HG02623 (cell line): ENCODE data around the gene LTBP1.

Source experiments
- ATAC-seq: cut with Tn5 transposase; IDR thresholded peaks from one replicate; pipeline ENCODE4 v1.9.1; 2021; ENCODE audit warnings: moderate library complexity; ENCODE audit not compliant: unreplicated experiment

LTBP1 gene

DNA sequence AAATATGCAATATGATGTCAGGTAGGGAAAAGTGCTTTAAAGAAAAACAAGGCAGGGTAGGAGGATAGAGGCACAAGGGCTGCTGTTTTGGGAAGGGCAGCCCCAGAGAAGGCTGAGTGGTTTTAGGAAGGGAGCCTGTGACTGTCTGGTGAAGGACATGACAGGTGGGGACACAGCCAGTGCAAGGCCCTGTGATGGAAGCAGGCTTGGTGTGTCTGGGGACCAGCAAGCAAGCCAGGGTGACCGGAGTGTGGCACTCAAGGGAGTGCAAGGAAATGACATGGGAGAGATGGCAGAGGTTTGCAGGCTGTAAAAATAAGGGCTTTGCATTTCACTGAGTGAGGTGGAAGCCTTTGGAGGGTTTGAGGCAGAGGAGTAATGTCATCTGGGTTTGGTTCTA lies 62.0 kb downstream of the LTBP1 start:
- ATAC-seq = no peak

DNA sequence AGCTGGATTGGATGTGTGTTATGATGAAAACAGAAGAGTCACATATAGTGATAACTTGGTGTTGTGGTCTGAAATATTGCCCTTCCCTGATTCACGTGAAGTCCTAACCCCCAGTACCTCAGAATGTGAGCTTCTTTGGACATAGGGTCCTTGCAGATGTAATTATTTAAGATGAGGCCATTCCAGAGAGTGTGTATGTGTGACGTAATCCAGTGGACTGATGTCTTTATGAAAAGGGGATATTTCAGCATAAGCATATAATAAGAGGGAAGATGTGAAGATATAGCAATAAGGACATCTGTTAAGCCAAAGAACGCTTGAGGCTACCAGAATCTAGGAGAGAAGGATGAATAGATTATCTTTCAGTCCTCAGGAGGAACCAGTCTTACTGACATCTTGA lies 62.5 kb downstream of the LTBP1 start:
- ATAC-seq = no peak

DNA sequence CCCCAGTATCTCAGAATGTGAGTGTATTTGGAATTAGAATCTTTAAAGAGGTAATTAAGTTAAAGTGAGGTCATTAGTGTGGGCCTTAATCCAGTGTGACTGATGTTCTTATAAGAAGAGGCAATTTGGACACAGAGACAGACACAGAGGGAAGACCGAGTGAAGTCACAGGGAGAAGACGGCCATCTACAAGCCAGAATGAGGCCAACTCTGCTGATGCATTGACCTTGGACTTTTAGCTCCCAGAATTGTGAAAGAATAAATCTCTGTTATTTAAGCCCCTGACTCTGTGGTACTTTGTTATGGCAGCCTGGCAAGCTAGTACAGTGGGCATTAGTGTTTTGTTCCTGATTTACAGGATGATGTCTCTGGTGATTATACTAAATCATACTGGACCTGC lies 64.6 kb downstream of the LTBP1 start:
- no peak for ATAC-seq

GRCh38 chr2:33011941-33012340 lies 65.2 kb downstream of the LTBP1 start:
- ATAC-seq = no peak

- ATAC-seq = no peak
Measured at GRCh38 chr2:33013684-33014110, 66.9 kb downstream of the LTBP1 start.

DNA sequence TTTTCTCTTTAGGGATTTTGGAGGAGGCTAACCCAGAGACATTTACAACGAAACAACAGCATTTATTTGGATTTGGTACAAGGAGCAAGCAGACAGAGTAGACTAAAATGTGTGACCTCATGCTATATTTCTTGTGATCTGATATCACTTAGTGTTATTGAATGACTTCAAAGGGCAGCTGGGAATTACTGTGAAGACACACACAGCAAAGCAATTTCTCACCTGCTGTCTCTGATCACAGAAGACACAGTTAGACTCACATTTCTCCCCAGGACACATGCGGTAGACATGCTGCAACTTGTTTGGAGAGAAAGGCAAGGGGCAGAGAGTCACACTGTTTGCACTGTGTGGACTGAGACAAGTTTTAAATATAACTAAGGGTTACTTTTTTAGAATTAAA lies 67.5 kb downstream of the LTBP1 start:
- ATAC-seq = no peak

DNA sequence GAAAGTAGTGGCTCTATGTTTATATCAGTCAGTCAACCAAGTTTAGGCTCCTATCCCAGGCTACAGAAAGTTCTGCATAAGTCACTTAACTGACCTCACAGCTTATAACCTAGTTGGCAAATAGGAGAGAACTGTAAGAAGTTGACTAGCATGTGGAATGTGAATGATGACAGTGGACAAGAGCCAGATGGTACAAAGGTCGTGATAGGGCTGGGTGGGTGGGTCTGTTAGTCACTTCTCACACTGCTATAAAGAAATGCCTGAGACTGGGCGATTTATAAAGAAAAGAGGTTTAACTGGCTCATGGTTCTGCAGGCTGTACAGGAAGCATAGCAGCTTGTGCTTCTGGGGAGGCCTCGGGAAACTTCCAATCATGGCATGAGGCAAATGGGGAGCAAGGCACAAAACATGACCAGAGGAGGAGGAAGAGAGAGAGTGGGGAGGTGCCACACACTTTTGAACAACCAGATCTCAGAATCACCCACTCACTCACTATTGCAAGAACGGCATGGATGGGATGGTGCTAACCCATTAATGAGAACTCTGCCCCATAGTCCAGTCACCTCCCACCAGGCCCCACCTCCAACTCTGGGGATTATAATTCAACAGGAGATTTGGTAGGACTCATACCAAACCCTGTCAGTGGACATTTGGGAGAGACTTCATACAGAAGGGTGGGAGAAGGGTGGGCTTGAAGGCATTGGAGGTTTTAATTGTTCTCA lies 68.8 kb downstream of the LTBP1 start:
- ATAC-seq = no peak

DNA sequence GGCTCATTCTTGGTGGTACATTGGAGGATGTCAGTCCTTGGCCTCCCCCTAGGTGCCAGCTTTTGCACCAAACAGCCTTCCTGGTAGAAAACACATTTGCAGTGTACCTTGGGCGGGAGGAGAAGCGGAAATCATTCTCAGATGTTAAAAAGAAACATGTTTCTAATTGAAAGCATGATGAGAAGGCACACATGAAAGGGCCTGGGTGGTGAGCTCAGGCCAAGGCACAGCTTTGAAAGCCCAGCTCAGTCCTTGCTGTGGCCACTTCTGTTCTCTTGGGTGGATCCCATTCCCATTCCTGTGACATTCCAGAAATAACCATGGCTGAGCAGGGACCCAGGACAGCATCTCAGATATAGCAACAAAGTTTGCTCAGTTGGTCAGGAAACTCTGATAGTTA lies 71.5 kb downstream of the LTBP1 start:
- no peak for ATAC-seq

- ATAC-seq = no peak
Measured at GRCh38 chr2:33019796-33020195, 73.0 kb downstream of the LTBP1 start.

DNA sequence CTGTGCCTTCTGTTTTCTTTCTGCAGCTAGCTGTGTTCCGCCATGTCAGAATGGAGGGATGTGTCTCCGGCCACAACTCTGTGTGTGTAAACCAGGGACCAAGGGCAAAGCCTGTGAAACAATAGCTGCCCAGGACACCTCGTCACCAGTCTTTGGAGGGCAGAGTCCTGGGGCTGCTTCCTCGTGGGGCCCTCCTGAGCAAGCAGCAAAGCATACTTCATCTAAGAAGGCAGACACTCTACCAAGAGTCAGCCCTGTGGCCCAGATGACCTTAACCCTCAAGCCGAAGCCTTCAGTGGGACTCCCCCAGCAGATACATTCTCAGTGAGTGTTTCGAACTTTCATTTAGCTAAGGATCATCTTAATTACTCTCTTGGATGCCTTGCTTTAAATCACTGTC lies 74.1 kb downstream of the LTBP1 start:
- no peak for ATAC-seq

DNA sequence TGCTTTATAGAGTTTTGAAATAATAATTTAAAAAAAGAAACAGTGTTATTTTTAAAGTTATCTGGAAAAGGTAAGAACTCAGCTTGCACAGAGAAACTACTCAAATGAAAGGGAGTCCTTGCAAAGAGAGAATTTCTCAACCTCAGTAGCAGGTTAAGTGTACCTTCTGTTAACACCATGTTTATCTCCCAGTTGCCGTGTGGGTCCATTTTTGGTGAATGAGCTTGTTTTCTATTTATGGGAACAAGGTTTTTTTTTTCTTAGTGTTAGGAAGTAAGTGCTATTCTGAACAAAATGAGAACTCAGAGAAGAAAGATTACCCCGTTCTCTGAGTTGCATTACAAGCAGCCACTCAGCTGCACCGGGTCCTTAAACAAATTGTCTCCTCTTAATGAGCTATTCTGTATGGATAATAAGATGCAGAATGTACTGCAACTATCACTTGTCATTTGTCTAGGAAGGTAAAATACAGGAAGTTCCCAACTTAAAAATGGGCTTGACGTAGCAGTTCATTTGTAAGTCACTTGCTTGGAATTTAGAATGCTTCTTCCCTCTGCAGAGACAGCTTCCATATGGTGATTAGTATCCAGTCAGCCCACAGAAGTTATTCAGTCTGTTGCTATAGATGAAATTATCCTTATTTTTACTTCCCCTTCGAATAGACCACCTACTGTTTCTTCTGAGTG lies 74.9 kb downstream of the LTBP1 start:
- no peak for ATAC-seq

DNA sequence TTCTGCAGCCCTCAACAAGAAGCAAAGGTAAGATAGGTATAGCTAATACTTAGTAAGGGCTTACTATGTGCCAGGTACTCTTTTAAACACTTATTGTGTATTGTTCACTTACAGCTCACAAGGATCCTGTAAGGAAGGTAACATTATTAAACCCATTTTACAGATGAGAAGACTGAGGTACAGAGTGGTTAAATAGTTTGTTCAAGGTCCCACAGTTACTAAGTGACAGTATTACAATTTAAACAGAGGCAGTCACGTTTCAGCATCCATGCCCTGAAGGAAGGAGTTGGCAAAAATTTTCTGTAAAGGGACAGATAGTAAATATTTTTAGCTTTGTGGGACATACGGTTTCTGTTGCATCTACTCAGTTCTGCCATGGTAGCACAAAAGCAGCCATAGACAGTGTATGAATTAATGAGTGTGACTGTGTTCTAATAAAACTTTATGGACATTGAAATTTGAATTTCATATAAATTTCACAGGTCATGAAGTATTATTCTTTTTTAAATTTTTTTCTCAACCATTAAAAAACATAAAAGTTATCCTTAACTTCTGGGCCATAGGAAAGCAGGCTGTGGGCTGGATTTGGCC lies 75.7 kb downstream of the LTBP1 start:
- no peak for ATAC-seq

DNA sequence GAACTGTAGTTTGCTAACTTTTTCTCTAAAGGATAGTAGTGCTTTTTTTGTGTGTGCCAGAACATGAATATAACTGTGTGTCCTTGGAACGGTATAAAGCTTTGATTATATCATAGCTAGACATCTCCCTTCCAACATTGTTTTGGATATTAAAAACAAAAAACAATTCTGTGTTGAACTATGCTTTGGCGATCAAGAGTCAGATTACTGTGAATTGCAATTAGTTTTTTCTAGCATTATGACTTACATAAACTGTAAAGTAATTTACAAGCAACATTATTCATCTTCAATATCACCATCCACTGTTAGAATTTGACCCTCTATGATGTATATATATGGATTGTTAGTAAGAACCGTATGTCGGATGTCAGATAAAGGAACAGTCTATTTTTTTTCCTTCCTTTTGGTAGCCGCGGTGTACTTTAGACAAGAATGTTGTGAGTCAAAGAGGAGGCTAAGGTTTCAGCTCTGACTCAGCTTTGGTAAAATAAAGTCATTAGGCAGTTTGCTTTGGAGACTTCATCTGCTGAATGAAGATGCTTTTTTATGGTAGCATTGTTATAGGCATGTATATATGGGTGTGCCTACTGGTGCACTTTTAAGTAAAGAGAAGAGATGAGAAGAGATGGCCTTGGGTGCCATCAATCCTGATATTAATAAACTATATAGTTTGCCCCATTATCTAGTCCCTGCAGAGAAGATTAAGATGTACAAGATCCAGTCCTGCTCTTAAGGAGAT lies 76.4 kb downstream of the LTBP1 start:
- ATAC-seq = no peak

GRCh38 chr2:33023728-33024500 lies 77.2 kb downstream of the LTBP1 start:
- ATAC-seq = no peak

DNA sequence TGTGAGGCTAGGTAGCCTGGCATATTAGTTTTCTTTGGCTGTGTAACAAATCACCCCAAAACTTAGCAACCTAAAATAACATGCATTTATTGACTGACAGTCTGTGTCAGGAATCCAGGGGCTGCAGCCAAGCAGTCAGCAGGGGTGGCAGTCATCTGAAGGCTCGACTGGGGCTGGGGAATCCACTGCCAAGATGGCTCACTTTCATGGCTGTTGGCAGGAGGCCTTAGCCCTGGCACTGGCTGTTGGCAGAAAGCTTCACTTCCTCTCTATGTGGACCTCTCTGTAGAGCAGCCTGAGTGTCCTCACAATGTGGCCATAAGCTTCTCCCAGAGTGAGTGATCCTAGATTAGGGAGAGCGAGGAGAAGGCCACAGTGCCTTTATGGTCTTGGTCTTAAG lies 78.0 kb downstream of the LTBP1 start:
- no peak for ATAC-seq

- ATAC-seq = no peak
Measured at GRCh38 chr2:33029459-33029858, 82.7 kb downstream of the LTBP1 start.

DNA sequence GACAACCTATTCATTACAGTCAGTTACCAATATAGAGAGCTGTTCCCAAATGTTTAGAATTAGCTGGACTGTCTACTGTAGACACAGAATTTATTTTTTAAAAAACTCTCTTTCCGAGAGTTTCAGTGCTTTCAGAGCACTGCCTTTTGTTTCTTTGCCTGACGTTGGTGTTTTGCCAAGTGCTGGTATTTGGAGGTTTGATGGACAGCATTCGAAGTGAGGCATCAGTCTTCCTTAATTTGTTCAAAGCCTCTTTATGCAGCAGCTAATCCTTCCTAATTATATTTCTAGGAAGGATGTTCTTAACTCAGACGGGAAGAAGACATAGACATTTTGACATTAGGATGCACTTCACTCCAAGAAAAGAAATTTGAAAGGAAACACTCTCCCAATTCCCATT lies 83.2 kb downstream of the LTBP1 start:
- no peak for ATAC-seq

GRCh38 chr2:33030326-33030725 lies 83.6 kb downstream of the LTBP1 start:
- ATAC-seq = no peak

- ATAC-seq = no peak
Measured at GRCh38 chr2:33032245-33032644, 85.5 kb downstream of the LTBP1 start.

DNA sequence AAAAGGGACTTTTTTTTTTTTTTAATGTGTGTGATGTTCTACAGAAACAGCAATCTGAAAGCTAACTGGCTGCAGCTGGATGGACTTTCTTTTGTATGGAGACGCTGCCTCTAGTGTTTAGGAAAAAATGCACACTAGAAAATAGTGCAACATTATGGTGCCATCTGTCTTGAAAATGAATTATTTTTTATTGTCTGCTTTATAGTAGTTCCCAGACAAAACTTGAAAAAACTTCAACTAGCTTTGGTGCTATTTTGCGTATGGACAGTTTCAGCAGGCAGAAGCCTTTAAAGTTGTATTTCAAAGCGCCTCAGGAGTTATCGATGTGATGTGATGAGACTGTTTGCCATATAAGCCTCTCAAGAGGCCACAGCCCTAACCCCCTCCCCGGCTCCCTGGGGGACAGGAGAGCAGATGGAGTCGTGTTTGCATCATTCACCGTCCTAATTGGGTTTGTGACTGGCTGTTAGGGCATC lies 86.9 kb downstream of the LTBP1 start:
- ATAC-seq = no peak

DNA sequence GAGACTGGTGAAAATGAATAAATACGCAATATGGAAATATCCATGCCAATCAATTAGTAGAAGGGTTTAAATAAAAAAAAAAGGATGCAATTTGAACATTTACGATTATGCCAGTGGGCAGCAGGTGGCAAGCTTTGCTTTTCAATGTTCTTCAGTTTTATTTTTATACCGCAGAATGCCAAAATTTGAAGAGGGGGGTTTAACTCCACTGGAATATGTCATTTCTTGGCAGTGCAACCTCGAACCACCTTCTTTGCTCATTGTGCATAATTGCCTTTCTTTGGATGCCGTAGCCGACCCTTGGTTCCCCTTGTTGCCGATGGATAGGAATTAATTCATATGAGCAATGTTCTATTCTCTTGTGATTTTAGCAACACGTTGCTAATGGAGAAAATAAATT lies 88.0 kb downstream of the LTBP1 start:
- ATAC-seq = no peak
